Measurements from ENCODE around the gene DDR2.
"Not testable (repeated sequence)": the region's sequence is repeated elsewhere in the genome, so short reads cannot be mapped to it uniquely, and the experiment has no call there.

Gene DDR2

DNA sequence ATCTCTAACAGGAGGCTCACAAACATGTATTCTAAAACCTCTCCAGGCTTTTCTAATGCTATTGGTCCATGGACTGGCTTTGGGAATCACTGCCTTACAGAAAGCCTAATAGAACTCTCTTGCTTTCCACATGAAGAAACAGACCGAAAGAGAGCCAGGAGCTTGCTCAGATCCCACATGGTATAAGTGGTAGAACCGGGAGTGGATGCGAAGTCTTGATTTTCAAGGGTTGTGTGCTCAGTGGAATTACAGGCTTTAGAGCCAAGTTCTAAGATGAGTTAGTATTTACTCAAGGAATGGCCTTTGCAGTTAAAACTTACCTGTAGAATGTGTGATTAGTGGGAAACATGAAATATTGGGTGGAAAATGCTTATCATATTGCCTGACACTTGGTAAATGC, 103.9 kb downstream of the DDR2 start:
- Histone ChIP-seq H3K4me3 (IDR thresholded peaks at IDR 0.05; ENCODE audit: insufficient read depth, low read depth, low read length) (no peak overlapping the region), H3K4me1 (ENCODE audit: low read depth, poor library complexity, severe bottlenecking) (no peaks in the 10 kb centered on the region), H3K9ac (no peak overlapping the region), H3K36me3 (ENCODE audit: insufficient read depth) (no peaks in the 10 kb centered on the region), H2AFZ (ENCODE audit: low read depth) (no peak overlapping the region), H3K27me3 (ENCODE audit: insufficient read depth, low read depth) (no peaks in the 10 kb centered on the region), H3K27ac (no peak overlapping the region), H4K20me1 (ENCODE audit: insufficient read depth) (no peaks in the 10 kb centered on the region), H3K4me2 (no peak overlapping the region), H3K79me2 (ENCODE audit: insufficient read depth, low read depth) (no peaks in the 10 kb centered on the region)
- no peak for TF ChIP-seq CTCF (conservative IDR thresholded peaks at IDR 0.05; ENCODE audit: low read depth, low read length)

GRCh38 chr1:162736633-162737067, 104.4 kb downstream of the DDR2 start:
- no peak for TF ChIP-seq CTCF (conservative IDR thresholded peaks at IDR 0.05; ENCODE audit: low read depth, low read length)
- Histone ChIP-seq H3K27me3 (ENCODE audit: insufficient read depth, low read depth) (no peaks in the 10 kb centered on the region), H4K20me1 (ENCODE audit: insufficient read depth) (no peaks in the 10 kb centered on the region), H3K36me3 (ENCODE audit: insufficient read depth) (no peaks in the 10 kb centered on the region), H3K4me3 (IDR thresholded peaks at IDR 0.05; ENCODE audit: insufficient read depth, low read depth, low read length) (no peak overlapping the region), H3K4me1 (ENCODE audit: low read depth, poor library complexity, severe bottlenecking) (no peaks in the 10 kb centered on the region), H3K27ac (no peak overlapping the region), H3K79me2 (ENCODE audit: insufficient read depth, low read depth) (no peaks in the 10 kb centered on the region), H2AFZ (ENCODE audit: low read depth) (no peak overlapping the region), H3K9ac (no peak overlapping the region), H3K4me2 (no peak overlapping the region)

GRCh38 chr1:162740755-162741154, 108.5 kb downstream of the DDR2 start:
- Histone ChIP-seq H3K27me3 (ENCODE audit: insufficient read depth, low read depth) (no peaks in the 10 kb centered on the region), H3K4me1 (ENCODE audit: low read depth, poor library complexity, severe bottlenecking) (no peaks in the 10 kb centered on the region), H2AFZ (ENCODE audit: low read depth) (no peak overlapping the region), H3K79me2 (ENCODE audit: insufficient read depth, low read depth) (no peaks in the 10 kb centered on the region), H3K4me2 (no peak overlapping the region), H3K4me3 (IDR thresholded peaks at IDR 0.05; ENCODE audit: insufficient read depth, low read depth, low read length) (no peak overlapping the region), H3K27ac (no peak overlapping the region), H4K20me1 (ENCODE audit: insufficient read depth) (no peaks in the 10 kb centered on the region), H3K9ac (no peak overlapping the region), H3K36me3 (ENCODE audit: insufficient read depth) (no peaks in the 10 kb centered on the region)
- no peak for TF ChIP-seq CTCF (conservative IDR thresholded peaks at IDR 0.05; ENCODE audit: low read depth, low read length)

DNA sequence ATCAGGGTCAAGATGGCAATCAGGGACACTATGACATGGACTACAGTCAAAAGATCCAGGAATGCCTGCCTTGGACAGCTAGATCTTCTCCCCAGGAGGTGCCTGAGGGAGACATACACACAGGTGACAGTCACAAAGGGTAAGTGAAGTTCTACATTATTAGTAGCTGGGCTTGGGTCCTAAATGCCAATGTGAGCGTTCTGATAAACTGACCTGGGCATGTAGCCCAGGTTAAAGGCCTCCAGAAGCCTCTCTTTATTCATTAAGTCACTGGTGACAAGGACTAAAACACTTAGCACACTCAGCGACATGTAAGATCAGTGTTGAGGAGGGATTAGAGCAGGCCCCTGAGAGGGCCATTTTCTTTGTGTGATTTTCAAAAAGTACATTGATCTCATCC, 109.3 kb downstream of the DDR2 start:
- Histone ChIP-seq H3K9ac (no peak overlapping the region), H3K4me2 (no peak overlapping the region), H3K27me3 (ENCODE audit: insufficient read depth, low read depth) (no peaks in the 10 kb centered on the region), H3K27ac (no peak overlapping the region), H3K36me3 (ENCODE audit: insufficient read depth) (no peaks in the 10 kb centered on the region), H2AFZ (ENCODE audit: low read depth) (no peak overlapping the region), H3K79me2 (ENCODE audit: insufficient read depth, low read depth) (no peaks in the 10 kb centered on the region), H3K4me1 (ENCODE audit: low read depth, poor library complexity, severe bottlenecking) (no peaks in the 10 kb centered on the region), H3K4me3 (IDR thresholded peaks at IDR 0.05; ENCODE audit: insufficient read depth, low read depth, low read length) (no peak overlapping the region), H4K20me1 (ENCODE audit: insufficient read depth) (no peaks in the 10 kb centered on the region)
- TF ChIP-seq CTCF (conservative IDR thresholded peaks at IDR 0.05; ENCODE audit: low read depth, low read length): no peak

DNA sequence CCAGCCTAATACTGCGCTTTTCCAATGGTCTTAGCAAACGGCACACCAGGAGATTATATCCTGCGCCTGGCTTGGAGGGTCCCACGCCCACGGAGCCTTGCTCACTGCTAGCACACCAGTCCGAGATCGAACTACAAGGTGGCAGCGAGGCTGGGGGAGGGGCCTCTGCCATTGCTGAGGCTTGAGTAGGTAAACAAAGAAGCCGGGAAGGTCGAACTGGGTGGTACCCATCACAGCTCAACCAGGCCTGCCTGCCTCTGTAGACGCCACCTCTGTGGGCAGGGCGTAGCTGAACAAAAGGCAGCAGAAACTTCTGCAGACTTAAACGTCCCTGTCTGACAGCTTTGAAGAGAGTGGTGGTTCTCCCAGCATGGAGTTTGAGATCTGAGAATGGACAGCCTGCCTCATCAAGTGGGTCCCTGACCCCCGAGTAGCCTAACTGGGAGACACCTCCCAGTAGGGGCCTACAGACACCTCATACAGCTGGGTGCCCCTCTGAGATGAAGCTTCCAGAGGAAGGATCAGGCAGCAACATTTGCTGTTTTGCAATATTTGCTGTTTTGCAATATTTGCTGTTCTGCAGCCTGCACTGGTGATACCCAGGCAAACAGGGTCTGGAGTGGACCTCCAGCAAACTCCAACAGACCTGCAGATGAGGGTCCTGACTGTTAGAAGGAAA, 114.1 kb downstream of the DDR2 start:
- not testable (repeated sequence) for H3K27me3 ChIP-seq (ENCODE audit: insufficient read depth, low read depth); H3K4me1 ChIP-seq (ENCODE audit: low read depth, poor library complexity, severe bottlenecking); H3K9ac ChIP-seq; H3K27ac ChIP-seq; H4K20me1 ChIP-seq (ENCODE audit: insufficient read depth); H3K4me3 ChIP-seq (IDR thresholded peaks at IDR 0.05; ENCODE audit: insufficient read depth, low read depth, low read length); H2AFZ ChIP-seq (ENCODE audit: low read depth); H3K36me3 ChIP-seq (ENCODE audit: insufficient read depth); H3K79me2 ChIP-seq (ENCODE audit: insufficient read depth, low read depth); H3K4me2 ChIP-seq

Data from KMS-11 (cell line).